NCI-H1417 (cell line): ENCODE data around the gene EME2.
A peak's percentile ranks its signal among the peaks of the same experiment; 100 is the strongest.
"Not testable (repeated sequence)": the region's sequence is repeated elsewhere in the genome, so short reads cannot be mapped to it uniquely, and the experiment has no call there.

ENCODE experiments used
- DNase-seq, 3 experiments: peaks; one replicate each; lab custom pipeline; 2025; lab: John Stamatoyannopoulos, UW

Gene EME2, protein sequence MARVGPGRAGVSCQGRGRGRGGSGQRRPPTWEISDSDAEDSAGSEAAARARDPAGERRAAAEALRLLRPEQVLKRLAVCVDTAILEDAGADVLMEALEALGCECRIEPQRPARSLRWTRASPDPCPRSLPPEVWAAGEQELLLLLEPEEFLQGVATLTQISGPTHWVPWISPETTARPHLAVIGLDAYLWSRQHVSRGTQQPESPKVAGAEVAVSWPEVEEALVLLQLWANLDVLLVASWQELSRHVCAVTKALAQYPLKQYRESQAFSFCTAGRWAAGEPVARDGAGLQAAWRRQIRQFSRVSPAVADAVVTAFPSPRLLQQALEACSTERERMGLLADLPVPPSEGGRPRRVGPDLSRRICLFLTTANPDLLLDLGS

DNA sequence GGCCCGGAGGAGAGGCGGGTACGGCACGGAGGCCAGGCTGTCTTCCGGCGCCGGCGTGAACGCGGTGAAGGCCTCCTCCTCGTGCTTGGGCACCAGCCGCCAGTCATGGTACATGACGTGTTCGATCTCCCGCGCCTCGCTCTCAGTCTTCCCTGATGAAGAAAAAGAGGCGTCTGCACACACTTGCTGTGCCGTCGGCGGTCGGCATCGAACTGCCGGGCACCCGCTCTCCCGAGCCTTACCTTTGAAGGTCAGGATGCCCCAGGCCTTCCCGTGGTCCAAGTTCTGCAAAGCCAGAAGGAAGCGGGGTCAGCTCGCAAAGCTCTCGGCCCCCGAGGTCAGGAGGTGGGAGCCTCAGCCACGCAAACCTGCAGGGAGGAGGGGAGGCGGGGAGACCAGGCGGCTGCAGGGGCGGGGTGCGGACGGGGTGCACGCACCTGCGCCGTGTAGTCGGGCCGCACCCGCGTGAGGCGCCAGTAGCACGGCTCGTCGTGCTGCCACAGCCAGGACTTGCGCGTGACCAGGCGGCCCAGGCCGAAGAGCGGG lies at the start of gene EME2:
Gene EME2, plus strand, starts transcription at position 449 of the 546 bp plus-strand sequence. CDS start 418 bp downstream, outside the sequence.
- peak in 2 of 3 experiments; percentile 79 to 81 for DNase-seq

GRCh38 chr16:1723450-1724147 lies 49.0 kb upstream of the EME2 start:
- peak in 2 of 3 experiments; percentile 26 to 35 for DNase-seq

DNA sequence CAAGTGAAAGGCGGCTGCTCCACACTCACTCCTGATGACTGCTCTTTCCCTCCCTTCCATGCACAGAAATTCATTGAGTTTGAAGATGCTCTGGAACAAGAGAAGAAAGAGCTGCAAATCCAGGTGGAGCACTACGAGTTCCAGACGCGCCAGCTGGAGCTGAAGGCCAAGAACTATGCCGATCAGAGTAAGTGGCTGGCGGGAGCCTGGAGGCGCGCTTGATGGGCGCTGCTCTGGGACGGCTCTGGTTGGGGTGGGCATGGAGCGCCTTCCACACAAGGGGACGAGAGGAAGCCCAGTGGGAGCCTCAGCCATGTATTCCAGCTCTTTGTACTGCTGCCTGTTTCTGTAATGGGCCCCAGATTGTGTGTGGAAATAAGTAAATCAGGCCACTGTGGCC lies 48.1 kb upstream of the EME2 start:
- DNase-seq = no peak

GRCh38 chr16:1726661-1727502 lies 45.7 kb upstream of the EME2 start:
- no peak for DNase-seq

GRCh38 chr16:1727651-1728624 lies 44.7 kb upstream of the EME2 start:
- no peak for DNase-seq

DNA sequence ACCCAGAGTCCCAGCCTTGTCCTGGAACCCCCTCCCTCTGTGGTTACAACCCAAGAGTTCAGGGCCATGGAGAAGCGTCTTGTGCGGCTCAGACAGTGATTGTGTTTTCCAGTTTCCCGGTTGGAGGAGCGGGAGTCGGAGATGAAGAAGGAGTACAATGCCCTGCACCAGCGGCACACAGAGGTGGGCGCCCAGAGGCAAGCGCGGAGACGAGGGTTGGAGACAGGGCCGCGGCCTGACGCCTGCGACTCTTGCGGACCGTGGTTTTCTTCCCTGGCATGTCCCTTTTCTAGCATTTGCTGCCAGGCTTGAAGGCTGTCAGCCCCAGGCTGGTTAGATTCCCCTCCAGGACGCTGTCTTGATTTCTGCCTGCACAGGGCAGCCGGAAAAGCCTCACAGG lies 43.6 kb upstream of the EME2 start:
- DNase-seq = no peak

- no peak for DNase-seq
Observed at GRCh38 chr16:1729445-1729844, 43.2 kb upstream of the EME2 start.

- DNase-seq = no peak
Observed at GRCh38 chr16:1731073-1731472, 41.5 kb upstream of the EME2 start.

DNA sequence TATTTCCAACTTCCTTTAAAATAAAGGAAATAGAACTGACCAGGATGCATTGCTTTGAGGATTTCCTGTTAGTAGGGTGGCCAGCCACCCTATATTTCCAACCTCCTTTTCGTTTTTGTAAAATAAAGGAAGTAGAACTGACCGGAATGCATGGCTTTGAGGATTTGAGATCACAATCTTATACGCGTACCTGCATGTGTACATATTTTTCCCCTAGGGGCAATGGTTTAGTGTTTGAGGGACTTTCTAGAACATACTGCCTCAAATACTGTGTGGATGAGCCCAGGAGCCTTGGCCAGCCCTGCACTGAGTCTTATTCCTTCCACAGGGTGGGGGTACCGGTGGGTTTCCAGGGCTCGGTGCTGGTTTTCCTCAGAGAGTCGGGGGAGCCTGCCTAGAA lies 41.0 kb upstream of the EME2 start:
- DNase-seq = no peak

DNA sequence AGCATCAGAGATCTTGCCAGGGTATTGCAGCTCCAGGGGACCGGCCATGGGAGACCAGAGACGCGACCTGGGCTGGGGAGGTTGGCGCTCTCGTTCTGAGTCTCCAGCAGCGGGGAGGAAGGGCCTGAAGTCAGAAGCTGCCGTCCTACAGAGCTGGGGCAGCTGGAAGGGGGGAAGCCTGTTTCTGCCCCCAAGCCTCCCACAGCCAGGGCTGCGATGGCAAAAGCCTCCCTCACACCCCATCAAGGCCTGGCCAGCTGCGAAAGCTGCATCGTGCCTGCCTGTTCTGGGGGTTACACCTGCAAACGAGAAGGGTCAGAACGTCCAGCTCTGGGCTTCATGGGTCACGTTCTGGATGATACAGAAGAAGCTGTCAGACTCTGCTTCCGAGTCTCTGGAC lies 40.5 kb upstream of the EME2 start:
- DNase-seq = no peak

DNA sequence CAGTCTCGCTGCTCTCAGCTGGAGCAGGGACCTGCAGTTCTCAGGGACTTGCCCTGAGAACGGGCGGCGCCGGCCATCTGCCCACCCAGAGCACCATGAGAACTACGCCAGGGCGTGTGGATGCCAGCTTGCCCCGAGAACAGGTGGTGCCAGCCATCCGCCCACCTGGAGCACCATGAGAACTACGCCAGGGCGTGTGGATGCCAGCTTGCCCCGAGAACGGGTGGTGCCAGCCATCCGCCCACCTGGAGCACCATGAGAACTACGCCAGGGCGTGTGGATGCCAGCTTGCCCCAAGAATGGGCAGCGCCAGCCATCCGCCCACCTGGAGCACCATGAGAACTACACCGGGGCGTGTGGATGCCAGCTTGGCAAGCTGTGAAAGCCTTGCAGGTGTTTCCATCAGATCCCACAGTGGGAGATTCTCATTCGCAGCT lies 40.0 kb upstream of the EME2 start:
- DNase-seq = not testable (repeated sequence)

- DNase-seq = no peak
Observed at GRCh38 chr16:1734123-1734522, 38.5 kb upstream of the EME2 start.

DNA sequence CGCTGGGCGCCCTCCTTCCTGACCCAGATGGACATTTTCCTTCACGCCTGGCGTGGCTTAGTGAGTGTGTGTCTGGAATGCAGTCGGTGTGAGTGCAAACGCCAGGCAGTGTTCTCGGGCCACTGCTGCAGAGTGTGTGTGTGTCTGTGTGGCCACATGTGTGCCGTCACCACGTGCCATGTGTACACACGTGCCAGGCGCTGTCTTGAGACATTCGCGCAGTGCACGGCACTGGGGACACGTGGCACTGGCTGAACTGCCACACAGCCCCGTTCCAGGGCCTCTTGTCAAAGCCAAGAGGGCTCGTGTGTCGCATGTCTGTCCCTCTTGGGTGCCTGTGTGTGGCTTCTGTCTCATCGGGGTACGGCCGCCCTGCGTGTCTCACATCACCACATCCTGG lies 37.8 kb upstream of the EME2 start:
- DNase-seq = no peak

DNA sequence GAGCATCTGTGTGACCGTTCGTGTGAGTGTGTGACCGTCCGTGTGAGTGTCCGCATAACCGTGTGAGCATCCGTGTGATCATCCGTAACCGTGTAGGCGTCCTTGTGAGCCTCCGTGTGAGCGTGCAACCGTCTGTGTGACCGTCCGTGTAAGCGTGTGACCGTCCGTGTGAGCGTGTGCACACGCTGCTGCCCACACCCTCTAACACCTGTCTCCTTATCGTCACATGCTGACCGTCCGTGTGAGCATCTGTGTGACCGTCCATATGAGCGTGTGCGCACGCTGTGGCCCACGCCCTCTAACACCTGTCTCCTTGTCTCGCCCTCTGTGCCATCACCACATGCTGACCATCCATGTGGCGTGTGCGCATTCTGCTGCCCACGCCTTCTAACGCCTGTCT lies 32.4 kb upstream of the EME2 start:
- DNase-seq = no peak

GRCh38 chr16:1740781-1741490 lies 31.7 kb upstream of the EME2 start:
- no peak for DNase-seq

DNA sequence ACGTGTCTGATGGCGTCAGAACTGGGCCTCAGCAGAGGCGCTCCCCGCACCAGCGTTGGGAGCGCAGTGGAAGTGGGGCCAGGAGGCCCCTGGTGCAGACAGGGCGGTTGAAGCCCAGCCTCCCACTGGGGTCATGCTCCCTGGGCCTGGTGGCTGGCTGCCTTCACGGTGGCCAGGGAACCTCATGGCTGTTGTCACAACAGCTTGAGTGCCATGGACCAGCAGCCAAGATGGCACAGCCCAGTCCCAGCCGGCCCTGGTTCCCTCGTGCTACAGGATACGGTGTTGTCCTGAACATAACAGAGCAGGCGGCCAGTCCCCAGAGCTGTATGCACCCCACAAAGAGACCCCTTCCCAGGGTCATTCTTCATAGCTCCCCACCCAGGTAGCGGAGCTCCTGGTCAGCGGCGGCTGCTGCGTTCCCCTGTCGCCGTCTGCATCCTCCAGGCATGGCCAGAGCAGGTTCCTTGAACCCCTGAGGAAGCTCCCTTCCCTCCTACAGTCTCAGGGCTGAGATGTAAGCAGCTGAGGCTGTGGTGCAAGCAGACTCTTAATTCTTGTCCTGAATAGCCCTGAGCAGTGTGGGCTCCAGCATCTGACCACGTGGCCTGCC lies 31.0 kb upstream of the EME2 start:
- no peak for DNase-seq

- DNase-seq = no peak
Observed at GRCh38 chr16:1743376-1744337, 29.0 kb upstream of the EME2 start.

DNA sequence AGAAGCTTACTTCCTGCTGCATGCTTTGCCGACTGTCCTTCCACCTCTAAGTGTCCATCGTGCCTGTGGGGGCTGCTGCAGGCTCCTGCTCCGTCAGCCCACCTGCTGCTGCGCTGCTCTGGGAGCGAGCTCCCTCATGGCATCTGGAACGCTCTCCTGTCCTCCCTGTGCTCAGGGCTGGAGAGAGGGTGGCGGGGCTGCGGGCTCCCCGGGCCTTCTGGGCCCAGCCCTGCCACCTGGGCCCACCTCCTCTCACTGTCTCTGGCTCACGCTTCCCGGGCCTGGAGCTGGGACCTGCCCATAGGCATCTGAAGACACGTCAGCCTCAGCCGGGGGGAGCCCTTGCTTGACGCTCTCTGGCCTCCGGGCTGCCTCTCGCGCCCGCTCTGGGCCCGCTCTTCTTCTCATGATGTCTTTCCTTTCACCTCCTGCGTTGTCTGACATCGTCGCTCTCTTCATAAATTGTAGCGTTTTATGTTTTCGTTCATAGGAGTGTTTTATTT lies 28.2 kb upstream of the EME2 start:
- no peak for DNase-seq
